AG04449 (cell line): ENCODE data around the gene NAT14.
A peak's percentile ranks its signal among the peaks of the same experiment; 100 is the strongest.
"Not testable (repeated sequence)": the region's sequence is repeated elsewhere in the genome, so short reads cannot be mapped to it uniquely, and the experiment has no call there.

Source experiments
- CTCF ChIA-PET: fragments of 350-600 bp; formaldehyde crosslinking; extraction: SDS; loops from one replicate; lab custom pipeline; 2021; ENCODE audit warnings: antibody characterized with exemption; lab: Yijun Ruan, JAX
- POLR2A ChIA-PET: fragments of 400-600, 350-600 bp; formaldehyde crosslinking; extraction: SDS; loops from one replicate; lab custom pipeline; 2020; ENCODE audit warnings: antibody characterized with exemption, inconsistent platforms; lab: Yijun Ruan, JAX
- DNase-seq: peaks from one replicate; pipeline ENCODE4 v3.0.0-alpha.2; 2010; ENCODE audit warnings: low read depth, low spot score
- H3K4me3 ChIP-seq: 2 replicates; pipeline ENCODE4 v1.5.1; 2011; ENCODE audit warnings: low read depth, mild to moderate bottlenecking, control low read depth, low read length
- CTCF ChIP-seq: IDR thresholded peaks from one replicate; pipeline ENCODE4 v1.5.1; 2011; ENCODE audit warnings: mild to moderate bottlenecking, moderate library complexity, low read length, control low read depth, inconsistent platforms; ENCODE audit not compliant: insufficient read depth; ENCODE audit errors: missing control alignments

Gene NAT14

DNA sequence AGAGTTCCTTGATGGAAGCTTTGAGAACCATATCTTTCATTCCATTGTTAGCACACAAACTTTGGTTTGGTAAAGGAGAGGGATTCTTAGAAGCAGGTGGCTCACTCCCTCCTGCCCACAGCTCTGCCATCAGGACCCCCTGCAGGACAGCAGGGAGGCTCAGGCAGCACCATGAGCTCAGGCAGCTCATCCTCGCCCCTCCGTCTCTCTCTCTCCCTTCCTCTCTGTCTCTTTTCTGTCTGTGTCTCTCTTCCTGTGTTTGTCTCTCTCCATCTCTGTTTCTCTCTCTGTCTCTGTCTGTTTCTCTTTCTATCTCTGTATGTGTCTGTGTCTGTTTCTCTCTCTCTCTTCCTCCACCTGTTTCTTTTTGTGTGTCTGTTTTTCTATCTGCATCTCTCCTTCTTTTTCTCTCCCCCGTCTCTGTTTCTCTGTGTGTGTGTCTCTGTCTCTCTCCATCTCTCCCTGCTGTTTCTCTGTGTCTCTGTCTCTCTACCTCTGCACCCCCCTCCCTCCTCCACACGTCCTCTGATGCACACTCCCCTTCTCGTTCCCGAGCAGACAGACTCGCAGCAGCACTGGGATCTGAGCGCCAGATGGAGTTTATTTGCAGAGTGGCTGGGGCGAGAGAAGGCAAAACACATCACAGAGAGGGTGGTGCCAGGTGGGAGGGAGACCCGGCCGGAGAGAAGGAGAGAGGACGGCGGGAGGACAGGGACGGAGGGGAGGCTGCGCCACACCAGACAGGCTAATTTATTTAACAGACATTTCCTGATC lies 43.2 kb downstream of the NAT14 start:
- DNase-seq, result no peak
- CTCF ChIA-PET, result interaction anchor here (0.7 to 2.5 kb wide), 6 partner anchors 12 to 104 kb away, joined by 3 to 10 read pairs (median 3); partner anchors contain the start of gene ZNF865
- H3K4me3 ChIP-seq, result peak overlapping the region; percentile 12
- peak; percentile 42 for TF ChIP-seq CTCF
- POLR2A ChIA-PET, result no interaction called here

DNA sequence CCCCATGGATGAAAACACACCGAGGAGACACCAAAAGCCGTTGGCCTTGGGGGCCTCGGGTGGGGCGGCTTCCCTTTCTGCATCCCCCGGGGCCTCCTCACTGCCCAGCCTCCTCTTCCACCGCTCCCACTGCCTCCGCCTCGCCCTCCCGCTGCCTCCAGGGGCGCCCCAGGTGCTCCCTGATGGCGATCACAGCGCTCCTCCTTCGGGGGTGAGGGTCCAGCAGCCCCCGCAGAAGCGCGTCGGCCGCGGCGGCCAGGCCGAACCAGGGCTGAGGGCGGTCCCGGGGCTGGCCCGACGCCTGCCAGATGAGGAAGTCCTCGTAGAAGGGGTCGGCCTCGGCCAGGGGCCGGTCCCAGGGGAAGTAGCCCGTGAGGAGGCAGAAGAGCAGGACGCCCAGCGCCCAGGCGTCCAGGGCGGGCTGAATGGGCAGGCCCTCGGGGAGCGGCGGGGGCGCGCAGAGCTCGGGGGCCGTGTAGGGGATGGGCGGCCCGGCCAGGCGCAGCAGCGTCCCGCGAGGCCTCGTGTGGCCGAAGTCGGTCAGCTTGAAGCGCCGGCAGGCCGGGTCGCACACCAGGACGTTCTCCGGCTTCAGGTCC lies 44.7 kb downstream of the NAT14 start:
- TF ChIP-seq CTCF, result no peak
- ChIA-PET POLR2A (no interaction called here), CTCF (interaction anchor here (1.3 to 2.5 kb wide), 2 partner anchors 26 to 102 kb away, joined by 3 to 10 read pairs; no protein-coding TSS in a partner anchor)
- H3K4me3 ChIP-seq, result no peak overlapping the region
- DNase-seq, result no peak

DNA sequence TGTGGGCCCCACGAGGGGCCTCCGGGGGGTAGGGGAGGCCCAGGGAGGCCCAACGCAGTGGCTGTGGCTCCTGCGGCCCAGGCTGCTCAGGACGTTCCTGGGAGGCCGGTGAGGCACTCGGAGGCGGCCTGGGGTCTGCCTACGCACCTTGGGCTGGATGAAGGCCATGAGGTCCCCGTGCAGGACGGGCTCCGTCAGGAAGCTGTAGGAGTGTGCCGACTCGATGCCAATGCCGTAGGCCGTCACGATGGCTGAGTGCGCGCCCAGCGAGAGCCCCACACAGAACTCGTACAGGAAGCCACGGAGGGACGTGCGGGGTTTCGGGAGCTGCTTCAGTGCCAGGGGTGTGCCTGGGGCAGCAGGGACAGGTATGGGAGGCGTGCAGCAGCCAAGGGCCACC lies 46.0 kb downstream of the NAT14 start:
- DNase-seq, result no peak
- ChIA-PET CTCF (interaction anchor here (1.5 to 1.7 kb wide), 2 partner anchors 16 to 76 kb away, joined by 6 read pairs; no protein-coding TSS in a partner anchor), POLR2A (no interaction called here)
- no peak overlapping the region for H3K4me3 ChIP-seq
- TF ChIP-seq CTCF, result no peak

- CTCF ChIA-PET, result interaction anchor here (2.3 kb wide), 1 partner anchor 67 kb away, joined by 11 read pairs; no protein-coding TSS in a partner anchor
- POLR2A ChIA-PET, H3K4me3 ChIP-seq, DNase-seq: not testable (repeated sequence)
Observed at GRCh38 chr19:55534280-55534679, 49.3 kb downstream of the NAT14 start.

GRCh38 chr19:55535173-55535964 lies 50.4 kb downstream of the NAT14 start:
- TF ChIP-seq CTCF, result no peak
- DNase-seq, result no peak
- ChIA-PET CTCF (interaction anchor here (0.9 to 2.3 kb wide), 8 partner anchors 9 to 97 kb away, joined by 3 to 11 read pairs (median 4); partner anchors contain the start of gene ZNF865), POLR2A (interaction anchor here (0.9 kb wide), 1 partner anchor 10 kb away, joined by 3 read pairs; no protein-coding TSS in a partner anchor)
- no peak overlapping the region for H3K4me3 ChIP-seq

GRCh38 chr19:55535965-55536350 lies 51.0 kb downstream of the NAT14 start:
- POLR2A ChIA-PET, result interaction anchor here (0.9 kb wide), 1 partner anchor 10 kb away, joined by 3 read pairs; no protein-coding TSS in a partner anchor
- CTCF ChIA-PET, result interaction anchor here (0.9 to 2.3 kb wide), 7 partner anchors 18 to 97 kb away, joined by 3 to 11 read pairs (median 4); partner anchors contain the start of gene ZNF865
- no peak for DNase-seq
- H3K4me3 ChIP-seq, result no peak overlapping the region
- no peak for TF ChIP-seq CTCF
